Hepatic stellate cell (primary cell): Measurements from ENCODE around the gene CASD1.
A peak's percentile ranks its signal among the peaks of the same experiment; 100 is the strongest.

Experiments used
- DNase-seq: peaks from one replicate; pipeline ENCODE4 v3.0.0; 2011; ENCODE audit warnings: low spot score

The CASD1 gene

DNA sequence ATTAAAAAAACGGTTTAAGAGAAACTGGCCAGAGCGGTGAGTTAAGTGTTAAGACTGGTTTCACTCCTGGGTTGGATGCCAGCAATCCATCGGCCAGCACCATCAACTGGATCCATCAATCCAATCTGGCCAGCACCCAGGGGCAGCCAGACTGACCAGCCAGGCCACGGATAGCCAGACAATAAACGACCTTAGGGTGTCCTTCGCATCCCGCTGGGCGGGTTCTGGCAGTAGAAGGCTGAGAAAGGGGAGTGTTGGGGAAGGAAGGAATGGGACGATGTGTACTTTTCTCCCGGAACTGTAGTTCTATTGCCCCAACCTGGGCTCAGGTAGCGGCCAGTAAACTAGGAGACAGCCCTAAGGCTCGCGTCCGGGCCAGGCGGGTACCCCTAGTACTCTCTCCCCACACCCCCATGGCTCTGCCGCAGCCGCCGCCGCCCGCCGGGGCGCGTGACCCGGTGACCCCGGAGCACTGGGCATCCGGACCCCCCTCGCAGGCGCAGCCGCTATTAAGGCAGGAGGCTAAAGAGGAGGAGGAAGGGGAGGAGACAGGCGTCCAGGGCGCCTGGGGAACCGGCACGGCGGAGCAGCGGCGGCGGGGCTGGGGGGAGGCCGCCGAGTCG, at the start of gene CASD1:
CASD1 (plus strand) TSS at position 546 of the 623 bp plus-strand sequence. CDS start 276 bp downstream, outside the sequence.
- peak; percentile 15 for DNase-seq

DNA sequence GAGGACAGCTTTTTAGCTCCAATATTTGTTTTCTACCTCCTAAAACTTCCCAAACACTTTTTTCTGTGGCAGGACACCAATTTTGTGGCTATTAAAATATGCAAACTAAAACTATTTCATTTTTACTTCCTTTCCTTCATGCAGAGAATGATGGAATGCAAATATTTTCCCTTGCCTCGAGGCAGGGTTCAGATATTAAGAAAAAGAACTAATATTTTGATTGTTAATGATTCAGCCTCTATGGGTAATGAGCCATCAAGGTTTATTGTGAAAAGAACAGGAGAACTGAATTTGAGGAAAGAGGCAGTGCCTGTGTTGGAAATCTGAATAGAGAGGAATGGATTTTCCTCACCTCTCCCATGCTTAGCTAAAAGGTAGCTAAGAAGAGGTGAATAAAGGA, 43.1 kb upstream of the CASD1 start:
- DNase-seq: no peak

DNA sequence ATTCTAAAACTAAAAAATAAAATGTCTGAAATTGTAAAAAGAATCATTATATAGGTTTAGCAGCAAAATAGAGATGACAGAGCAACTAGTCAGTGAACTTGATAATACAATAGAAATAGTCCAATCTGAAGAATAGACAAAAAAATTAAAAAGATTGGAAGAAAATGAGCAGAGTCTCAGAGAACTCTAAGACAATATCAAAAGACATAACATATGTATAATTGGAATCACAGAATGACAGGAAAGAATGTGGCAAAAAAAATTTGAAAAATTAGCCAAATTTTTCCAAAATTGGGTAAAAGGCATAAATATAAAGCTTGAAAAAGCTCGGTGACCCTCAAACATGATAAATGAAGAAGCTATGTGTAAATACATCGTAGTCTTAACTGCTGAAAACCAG, 38.0 kb upstream of the CASD1 start:
- DNase-seq: no peak

DNA sequence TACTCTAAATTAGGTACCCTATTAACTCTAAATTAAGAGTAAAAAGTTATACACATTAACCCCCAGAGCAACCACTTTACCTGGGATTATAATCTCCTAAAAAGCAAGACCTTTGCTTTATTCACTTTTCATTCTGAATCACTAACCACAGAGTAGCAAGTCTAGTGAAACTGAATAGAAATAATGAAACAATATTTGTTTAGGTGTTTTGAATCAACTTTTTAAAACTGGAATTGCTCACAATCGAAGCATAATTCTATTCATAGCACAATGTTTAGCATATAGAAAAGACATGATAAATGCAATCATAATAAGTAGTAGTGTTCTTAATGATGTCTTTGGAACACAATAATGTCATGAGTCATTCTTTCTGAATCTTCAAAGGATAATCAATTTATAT, 37.0 kb upstream of the CASD1 start:
- DNase-seq: no peak

DNA sequence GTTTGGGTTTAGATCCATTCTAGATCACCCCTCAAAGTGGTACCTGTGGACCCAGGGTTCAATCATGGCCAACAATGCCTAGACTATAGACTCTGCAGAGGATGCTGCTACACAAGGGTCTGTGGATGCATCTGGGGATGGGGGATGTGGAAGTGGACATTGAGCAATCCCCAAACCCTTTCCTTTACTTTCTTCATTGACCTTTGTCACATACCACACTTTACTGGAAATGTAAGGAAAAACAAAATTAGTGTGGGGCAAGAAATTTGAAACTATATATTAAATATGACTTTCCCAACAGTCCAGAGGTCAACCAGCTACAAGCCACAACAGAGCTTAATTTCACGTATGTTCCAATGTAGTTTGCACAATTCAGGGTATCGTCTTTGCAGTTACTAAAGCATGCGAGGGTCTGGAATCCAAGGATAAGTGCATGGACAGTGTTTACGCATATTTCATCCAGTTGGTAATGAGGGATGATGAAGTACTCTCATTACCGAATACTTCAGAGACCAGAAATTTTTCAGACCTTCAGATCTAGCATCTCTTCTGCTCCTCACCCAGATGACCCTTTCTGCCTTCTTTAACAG, 33.3 kb upstream of the CASD1 start:
- DNase-seq: no peak

DNA sequence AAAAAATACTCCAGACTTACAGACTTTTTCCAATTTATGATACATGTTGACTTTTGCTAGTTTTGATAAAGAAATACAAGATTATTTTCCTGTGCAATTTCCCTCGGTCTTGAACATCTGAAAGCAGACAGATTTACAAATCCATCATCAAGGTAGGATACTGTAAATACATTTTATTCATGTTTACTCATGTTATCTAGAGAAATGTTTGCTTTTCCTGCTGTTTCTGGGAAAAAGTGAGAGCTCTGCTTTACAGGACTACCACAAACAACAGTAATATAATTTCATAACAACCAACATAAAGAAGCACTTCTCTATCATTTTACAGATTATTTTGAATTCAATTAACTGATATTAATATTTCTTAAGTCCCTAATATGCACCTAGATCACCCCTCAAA, 31.7 kb upstream of the CASD1 start:
- DNase-seq: no peak

DNA sequence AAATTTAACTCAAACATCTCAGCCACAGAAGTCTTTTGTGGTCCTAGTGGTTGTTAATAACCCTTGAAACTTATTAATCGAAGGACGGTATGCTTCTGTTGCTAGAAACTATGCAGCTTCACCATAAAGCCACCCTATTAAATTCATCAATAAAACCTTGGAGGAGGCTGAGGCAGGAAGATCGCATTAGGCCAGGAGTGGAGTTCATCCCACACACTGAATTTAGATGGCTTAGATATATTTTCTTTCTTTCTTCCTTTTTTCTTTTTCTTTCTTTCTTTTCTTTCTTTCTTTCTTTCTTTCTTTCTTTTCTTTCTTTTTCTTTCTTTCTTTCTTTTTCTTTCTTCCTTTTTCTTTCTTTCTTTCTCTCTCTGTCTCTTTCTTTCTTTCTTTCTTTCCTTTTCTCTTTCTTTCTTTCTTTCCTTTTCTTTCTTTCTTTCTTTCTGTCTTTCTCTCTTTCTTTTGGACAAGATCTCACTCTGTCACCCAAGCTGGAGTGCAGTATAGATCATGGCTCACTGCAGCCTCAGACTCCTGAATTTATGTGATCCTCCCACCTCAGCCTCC, 30.9 kb upstream of the CASD1 start:
- DNase-seq: no peak

DNA sequence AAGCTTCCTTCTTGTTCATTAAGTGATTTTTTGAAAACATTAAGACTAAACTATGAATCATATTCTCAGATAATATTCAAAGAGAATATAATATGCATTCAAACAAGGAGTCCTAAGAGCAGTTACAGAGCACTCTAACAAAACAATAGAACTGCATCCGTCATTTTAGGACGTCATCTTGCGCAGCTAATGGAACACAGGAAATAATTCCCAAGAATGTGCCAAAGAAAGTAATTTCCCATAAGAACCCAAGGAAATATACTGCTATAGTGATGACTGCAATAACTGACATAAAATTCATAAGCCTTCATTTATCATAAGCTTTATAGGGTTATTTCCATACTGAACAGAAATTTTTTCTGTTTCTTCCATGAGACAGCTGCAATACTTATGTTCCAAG, 28.3 kb upstream of the CASD1 start:
- DNase-seq: no peak

DNA sequence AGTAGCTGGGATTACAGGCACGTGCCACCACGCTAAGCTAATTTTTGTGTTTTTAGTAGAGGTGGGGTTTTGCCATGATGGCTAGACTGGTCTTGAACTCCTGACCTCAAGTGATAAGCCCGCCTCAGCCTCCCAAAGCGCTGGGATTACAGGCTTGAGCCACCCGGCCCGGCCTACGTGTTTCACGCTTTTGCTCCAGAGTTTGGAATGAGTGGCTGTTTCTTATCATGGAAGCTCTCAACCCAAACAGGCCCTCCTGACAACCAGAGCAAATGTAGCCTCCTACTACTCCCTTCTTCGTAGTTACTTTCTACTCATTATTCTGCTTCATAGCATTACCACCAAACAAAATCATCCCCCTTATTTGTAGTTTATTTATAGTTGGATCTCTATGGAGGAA, 26.8 kb upstream of the CASD1 start:
- no peak for DNase-seq

DNA sequence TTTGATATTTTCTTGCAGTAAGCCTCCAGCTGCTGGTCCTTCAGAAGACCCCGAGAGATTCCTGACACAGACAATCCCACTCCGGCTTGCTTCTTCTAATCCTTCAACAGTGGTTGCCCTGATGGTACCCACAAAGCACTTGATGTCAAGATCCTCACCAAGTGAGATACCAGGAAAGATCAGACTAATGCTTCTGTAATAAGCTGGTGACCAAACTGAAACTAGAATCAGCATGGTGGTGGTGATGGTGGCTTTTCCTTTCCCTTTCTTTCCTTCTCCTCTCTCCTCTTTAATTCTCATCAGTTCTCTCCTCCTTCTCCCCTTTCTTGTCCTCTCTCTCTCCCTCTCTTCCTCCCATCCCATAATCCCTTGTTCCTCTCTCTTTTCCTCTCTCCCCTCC, 25.8 kb upstream of the CASD1 start:
- DNase-seq: no peak

DNA sequence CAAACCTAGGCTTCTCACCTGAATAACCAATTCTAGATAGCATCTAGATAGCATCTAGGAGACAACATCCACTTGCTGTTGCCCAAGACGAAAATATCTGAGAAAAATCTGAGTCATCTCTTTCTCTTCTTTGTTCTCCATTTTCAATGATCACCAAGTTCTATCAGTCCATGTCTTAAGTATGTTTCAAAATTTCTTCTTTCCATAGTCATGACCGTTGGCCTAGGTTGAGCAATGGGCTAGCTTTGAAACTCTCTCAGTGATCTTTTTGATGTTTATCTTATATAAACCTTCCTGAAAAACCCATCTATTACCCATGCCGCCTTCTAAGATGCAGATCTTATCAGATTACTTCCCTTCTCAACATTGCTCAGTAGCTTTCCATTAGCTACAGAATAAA, 23.4 kb upstream of the CASD1 start:
- DNase-seq: no peak

DNA sequence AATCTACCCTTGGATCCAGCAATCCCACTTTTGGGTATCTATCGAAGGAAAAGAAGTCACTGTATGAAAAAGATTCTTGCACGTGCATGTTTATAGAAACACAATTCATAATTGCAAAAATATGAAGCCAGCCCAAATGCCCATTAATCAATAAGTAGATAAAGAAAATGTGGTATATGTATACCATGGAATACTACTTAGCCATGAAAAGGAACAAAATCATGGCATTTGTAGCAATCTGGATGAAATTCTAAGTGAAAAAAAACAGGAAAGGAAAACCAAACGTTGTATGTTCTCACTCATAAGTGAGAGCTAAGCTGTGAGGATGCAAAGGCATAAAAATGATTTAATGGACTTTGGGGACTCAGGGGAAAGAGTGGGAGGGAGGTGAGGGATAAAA, 18.2 kb upstream of the CASD1 start:
- no peak for DNase-seq

DNA sequence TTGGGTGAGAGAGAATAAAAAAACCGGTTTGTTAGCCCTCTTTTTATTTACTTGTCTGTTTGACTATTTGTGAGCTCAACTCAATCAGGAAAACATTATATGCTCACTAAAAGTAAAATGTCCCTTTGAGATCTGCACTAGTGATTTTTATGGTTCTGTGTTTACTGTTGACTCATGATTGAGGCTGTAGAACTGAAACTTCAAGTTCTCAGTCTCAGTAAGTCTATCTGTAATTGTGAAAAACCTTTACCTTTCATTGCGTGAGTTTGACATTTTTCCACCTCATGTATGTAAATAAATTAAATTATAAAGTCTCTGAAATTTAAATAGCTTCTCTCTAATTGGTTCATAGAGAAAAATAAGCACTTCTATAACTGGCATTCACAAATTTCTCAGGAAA, 17.0 kb upstream of the CASD1 start:
- DNase-seq: no peak

DNA sequence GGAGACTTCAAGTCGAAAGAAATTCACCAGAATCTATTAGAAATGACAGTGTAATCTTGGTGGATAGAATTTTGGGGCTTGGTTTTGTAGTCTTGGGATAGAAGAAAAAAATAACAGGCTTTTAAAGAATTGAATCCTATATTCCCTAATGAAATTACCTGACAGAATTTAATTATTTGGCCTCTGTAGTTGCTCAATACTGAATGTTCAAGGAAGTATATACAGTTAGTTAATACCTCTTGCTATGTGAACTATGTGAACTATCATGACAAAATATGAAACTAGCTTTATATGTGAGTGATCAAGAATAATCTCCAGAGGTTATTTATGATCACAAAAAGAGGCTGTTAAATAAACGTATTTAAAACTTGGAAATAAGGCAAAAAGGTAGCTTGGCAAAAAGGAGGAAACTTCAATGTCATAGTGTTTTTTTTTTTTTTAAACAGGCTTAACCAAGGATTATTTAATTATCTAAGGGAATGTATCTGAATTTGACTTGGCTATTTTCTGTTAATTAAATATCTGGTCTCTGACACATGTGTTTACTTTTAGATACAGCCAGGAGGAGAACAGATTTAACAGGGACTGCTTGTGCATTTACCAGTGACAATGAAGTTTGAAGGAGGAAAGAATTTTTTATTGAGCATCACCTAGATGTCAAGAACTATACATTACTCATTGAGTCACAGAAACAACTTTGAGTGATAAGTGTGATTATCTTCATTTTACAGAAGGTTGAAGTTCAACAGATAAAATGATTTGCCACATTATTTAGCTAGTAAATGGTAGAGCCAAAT, 11.5 kb upstream of the CASD1 start:
- no peak for DNase-seq

DNA sequence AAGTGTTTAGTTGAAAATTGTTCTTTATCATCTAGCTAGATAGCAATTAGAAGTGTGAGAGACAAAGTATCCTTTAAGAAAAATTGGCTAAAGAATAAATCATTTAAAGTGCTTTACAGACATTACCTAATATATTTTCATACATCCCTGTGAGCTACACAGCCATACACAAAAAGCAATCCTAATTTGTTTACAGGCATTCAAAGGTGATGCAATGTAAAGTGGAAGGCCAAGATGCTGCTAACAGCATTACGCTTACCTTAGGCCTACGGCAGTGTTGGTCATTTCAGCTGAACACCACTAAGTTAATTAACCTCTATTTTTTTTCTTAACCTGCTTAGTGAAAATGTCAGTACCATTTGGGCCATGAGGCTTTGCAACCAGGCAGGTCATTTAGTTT, 10.7 kb upstream of the CASD1 start:
- no peak for DNase-seq

DNA sequence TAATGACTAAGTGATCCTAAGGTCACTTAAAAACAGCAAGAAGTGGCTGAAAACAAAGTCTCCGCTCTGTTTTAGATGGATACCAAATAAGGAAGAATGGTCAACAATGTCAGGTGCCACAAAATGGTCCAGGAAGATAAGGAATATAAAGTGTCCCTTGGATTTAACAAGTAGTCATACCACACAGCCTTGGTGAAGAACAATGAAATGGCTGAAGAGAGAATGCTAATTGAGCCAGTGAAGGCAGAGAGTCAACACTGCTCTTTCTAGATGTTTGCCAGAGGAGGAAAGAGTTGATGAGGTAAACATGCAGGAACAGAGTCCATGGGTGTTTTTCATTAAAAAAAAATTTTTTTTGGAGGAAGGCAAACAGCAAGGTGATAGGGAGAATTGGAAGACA, 2.1 kb upstream of the CASD1 start:
- no peak for DNase-seq

DNA sequence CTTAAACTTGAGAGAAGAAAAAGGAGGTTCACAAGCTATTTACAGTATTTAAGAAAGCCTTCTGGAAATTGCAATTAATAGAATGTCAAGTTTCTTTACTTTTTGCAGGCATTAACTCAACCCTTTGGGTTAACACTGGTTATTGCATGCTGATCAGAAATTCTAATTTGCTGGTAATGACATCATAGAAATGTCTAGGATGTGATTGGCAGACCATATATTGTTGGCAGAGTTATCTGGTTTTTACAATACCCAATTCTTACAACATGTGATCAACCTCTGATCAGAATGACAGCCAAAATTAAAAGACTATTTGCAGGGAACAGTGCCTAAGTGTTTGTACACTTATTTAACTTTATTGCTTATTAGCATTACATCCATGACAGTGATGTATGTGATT, 1.6 kb upstream of the CASD1 start:
- no peak for DNase-seq

DNA sequence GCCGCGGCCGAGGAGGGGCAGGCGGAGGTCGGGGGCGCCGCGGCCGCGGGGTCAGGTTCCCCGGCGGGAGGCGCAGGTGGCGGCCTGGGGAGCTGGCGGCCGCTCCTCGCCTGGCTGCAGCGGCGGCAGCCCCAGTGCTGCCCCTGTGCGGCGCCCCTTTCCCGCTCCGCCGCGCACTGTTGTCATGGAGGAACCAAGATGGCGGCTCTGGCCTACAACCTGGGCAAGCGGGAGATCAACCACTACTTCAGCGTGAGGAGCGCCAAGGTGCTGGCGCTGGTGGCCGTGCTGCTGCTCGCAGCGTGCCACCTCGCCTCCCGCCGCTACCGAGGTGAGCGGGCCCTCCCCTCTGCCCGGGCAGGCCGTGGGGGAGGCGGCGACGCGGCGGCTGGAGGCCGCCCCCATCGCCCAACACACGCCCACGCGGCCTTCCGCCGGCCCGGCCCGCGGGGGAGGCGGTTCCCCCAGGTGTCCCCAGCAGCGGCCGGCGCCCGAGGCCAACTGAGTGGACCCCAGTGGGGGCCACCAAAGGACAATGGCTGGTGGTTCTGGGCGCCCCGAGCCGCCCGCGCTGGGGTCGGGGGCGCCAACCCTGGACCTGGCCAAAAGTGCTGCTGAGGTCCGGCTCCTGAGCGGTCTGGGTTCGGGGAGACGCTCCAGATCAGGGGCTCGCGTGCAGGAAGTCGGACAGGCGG, 425 bp downstream of the CASD1 start:
- DNase-seq: peak; percentile 81

DNA sequence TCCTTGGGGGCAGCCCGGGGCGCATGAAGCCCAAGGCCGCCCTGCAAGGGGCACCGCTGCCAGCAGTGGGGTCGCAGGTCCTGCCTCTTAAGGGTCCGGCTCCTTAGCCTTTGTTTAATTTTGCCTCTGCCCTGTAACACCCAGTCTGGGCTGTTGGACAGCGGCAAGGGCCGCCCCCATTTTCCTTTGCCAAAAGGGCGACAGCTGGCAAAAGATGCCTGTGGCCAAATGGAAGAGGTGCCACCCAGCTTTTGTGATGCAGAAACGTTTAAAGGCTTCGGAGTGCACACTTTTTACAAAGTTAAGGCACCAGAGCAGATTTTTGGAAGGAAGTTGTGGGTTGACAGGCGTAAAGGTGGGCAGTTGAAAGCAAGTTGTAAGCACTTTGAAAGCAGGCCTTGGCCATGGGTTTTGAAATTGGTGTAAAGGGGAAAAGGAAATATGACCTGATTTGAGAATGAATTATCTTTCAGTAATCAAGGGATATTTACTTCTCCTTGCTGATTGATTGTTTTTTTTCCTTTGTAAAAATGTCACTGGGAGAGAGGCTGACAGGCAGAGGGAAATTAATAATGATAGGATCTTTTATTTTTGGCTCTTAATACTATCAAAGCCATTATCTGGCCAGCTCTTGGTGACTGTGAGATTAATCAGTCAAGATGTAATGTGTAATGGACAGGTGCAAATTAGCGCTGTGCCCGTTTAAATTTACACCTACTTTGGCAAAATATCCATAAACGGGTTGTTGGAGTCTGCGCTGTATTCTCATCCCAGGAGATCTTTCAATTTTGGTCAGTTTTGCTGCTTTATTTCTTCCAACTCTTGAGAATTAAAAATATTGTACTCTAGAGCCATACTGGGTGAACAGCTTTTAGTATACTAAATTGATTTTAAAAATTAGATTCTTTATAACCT, 1.2 kb downstream of the CASD1 start:
- DNase-seq: peak; percentile 34

DNA sequence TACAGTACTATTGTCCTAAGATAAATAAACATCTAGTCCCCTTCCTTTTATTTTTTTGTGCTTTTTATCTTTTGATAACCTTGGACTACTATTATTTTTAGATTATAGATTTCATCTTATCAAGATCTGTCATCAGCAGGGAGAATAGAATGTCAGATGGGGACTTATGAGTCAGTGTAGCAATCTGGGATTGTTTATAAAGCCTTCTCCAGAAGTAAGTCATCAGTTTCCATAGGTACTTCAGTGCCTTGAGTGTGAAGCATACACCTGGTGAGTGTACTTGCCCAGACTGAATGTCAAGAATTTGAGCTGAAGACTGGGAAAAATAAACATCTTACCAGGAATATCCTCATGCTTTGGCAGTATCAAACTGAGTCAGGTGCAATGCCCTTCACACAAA, 2.1 kb downstream of the CASD1 start:
- no peak for DNase-seq

DNA sequence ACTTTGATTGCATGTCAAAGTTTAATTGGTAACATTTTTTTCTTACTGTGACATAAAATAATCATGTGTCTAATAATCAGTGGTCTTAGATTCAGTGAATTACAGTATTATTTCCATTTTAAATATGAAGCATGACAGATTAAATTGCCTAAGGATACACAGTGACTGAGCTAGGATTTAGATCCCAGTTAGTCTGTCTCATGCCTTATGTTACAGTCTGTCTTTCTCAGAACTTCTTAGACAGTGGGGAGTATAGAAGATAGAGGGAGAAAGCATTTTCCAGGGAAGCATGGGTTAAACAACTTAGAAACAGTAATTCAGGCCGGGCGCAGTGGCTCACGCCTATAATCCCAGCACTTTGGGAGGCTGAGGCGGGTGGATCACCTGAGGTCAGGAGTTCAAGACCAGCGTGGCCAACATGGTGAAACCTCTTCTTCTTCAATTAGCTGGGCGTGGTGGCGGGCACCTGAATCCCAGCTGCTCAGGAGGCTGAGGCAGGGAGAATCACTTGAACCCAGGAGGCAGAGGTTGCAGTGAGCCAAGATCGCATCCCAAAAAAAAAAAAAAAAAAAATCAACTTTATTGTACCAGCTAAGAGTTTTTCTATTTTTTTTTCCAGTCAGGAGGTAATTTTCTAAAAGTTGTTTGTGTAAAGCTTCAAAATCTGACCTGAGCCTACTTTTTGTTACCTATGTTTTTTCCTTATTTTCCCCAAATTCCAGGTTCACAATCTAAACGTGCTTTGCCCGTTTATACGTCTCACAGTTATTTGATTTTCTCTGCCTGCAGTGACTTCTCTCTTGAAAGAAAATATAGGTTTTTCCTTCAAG, 3.3 kb downstream of the CASD1 start:
- no peak for DNase-seq
